A549 treated with CORT108297 at 1 μM for 4 hours (cell line): Measurements from ENCODE around the gene RTP5. TPM values are rescaled to one million over a fixed set of nuclear protein-coding genes. Genes with fewer than 3 reads are reported as not detected.

ENCODE experiments used
- total RNA-seq: library from RNA; stranded (reverse); fragments of 200-300 nt; extraction: Qiagen RNA extraction; gene quantifications from 5 replicates; pipeline ENCODE4 v1.2.3, GENCODE V29; 2022

The RTP5 gene
- not detected in 5 replicates for total RNA-seq

GRCh38 chr2:241869087-241869961 is at the start of gene RTP5:
Gene RTP5, plus strand, starts transcription at chr2:241869729. Its CDS starts 28 bp downstream, at chr2:241869757.

GRCh38 chr2:241858206-241859016 is 11.1 kb upstream of the RTP5 start, which contains the start of gene PDCD1:
Gene PDCD1, minus strand, starts transcription at chr2:241858894. Its CDS starts 56 bp downstream, at chr2:241858838.

Other genes with a start within 250 kb of the RTP5 start
- 59.9 to 83.3 TPM (median 79.0 TPM) in 5 replicates for gene THAP4, start 232.6 kb upstream of the RTP5 start, total RNA-seq
- 47.1 to 68.7 TPM (median 53.9 TPM) in 5 replicates for gene ATG4B, start 232.0 kb upstream of the RTP5 start, total RNA-seq
- 118 to 164 TPM (median 137 TPM) in 5 replicates for gene DTYMK, start 182.9 kb upstream of the RTP5 start, total RNA-seq
- 21.3 to 24.0 TPM (median 22.8 TPM) in 5 replicates for gene ING5, start 167.7 kb upstream of the RTP5 start, total RNA-seq
- 6.7 to 11.6 TPM (median 11.2 TPM) in 5 replicates for gene D2HGDH, start 135.1 kb upstream of the RTP5 start, total RNA-seq
- gene GAL3ST2, start 92.9 kb upstream of the RTP5 start, total RNA-seq, result 0.13 to 0.35 TPM (median 0.32 TPM) in 5 replicates
- 0.07 to 0.41 TPM (median 0.24 TPM) in 5 replicates for gene NEU4, start 60.5 kb upstream of the RTP5 start, total RNA-seq
- not detected in 5 replicates for gene PDCD1, start 10.8 kb upstream of the RTP5 start, total RNA-seq